ENCODE measurements around the gene BBOF1.
"Not testable (repeated sequence)": the region's sequence is repeated elsewhere in the genome, so short reads cannot be mapped to it uniquely, and the experiment has no call there.

Gene BBOF1

GRCh38 chr14:73998726-73999125, 20.4 kb upstream of the BBOF1 start:
- H3K27me3 ChIP-seq (ENCODE audit: insufficient read depth, low read depth, severe bottlenecking), result no peaks in the 10 kb centered on the region
- H3K9me3 ChIP-seq (ENCODE audit: severe bottlenecking), result no peaks in the 10 kb centered on the region
- DNase-seq, result no peak
- TF ChIP-seq, protein P1, sequence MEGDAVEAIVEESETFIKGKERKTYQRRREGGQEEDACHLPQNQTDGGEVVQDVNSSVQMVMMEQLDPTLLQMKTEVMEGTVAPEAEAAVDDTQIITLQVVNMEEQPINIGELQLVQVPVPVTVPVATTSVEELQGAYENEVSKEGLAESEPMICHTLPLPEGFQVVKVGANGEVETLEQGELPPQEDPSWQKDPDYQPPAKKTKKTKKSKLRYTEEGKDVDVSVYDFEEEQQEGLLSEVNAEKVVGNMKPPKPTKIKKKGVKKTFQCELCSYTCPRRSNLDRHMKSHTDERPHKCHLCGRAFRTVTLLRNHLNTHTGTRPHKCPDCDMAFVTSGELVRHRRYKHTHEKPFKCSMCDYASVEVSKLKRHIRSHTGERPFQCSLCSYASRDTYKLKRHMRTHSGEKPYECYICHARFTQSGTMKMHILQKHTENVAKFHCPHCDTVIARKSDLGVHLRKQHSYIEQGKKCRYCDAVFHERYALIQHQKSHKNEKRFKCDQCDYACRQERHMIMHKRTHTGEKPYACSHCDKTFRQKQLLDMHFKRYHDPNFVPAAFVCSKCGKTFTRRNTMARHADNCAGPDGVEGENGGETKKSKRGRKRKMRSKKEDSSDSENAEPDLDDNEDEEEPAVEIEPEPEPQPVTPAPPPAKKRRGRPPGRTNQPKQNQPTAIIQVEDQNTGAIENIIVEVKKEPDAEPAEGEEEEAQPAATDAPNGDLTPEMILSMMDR (IDR thresholded peaks at IDR 0.05; ENCODE audit: low read depth, low read length), result no peak
- H3K4me3 ChIP-seq (ENCODE audit: low read depth, low read length), result no peak overlapping the region
- no peak overlapping the region for H3K27ac ChIP-seq
- no peaks in the 10 kb centered on the region for H3K36me3 ChIP-seq

- H3K27me3 ChIP-seq (ENCODE audit: insufficient read depth, low read depth, severe bottlenecking); H3K27ac ChIP-seq; H3K9me3 ChIP-seq (ENCODE audit: severe bottlenecking); H3K4me3 ChIP-seq (ENCODE audit: low read depth, low read length); H3K36me3 ChIP-seq; DNase-seq: not testable (repeated sequence)
Measured at GRCh38 chr14:74005664-74006063, 13.5 kb upstream of the BBOF1 start.

DNA sequence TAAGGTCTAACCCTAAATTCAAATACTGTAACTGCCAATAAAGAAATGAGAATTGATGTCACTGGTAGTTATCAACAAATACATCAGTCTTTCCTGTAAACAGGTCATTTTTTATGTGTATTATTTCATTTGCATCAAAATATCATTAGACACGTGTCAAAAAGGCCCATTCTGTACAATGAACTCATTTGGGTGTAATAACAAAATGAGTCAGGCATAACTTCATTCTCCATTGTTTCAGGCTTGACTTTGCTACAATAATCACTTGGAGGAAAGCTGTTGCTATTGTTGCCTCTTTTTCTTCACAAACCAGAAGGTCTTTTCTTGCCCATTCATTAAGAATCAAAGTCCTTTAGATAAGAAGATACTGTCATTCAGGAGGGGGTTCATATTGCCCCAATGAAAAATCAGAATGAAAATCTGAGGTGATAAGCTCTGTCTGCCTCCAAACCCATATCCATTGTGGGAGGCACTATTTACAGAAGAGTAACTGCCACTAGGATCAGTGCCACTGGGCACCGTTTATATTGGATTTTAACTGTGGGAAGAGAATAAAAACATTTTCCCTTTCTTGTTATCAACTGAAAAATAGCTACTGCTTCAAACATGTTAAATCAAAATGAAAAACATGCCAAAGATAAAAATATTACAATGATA, 10.2 kb upstream of the BBOF1 start:
- TF ChIP-seq, protein P1 (IDR thresholded peaks at IDR 0.05; ENCODE audit: low read depth, low read length), result no peak
- no peaks in the 10 kb centered on the region for H3K27me3 ChIP-seq (ENCODE audit: insufficient read depth, low read depth, severe bottlenecking)
- no peak for DNase-seq
- no peaks in the 10 kb centered on the region for H3K9me3 ChIP-seq (ENCODE audit: severe bottlenecking)
- no peak overlapping the region for H3K27ac ChIP-seq
- H3K4me3 ChIP-seq (ENCODE audit: low read depth, low read length), result no peak overlapping the region
- no peaks in the 10 kb centered on the region for H3K36me3 ChIP-seq

- TF ChIP-seq, protein P1 (IDR thresholded peaks at IDR 0.05; ENCODE audit: low read depth, low read length), result no peak
- Histone ChIP-seq H3K27me3 (ENCODE audit: insufficient read depth, low read depth, severe bottlenecking) (no peaks in the 10 kb centered on the region), H3K27ac (no peak overlapping the region), H3K4me3 (ENCODE audit: low read depth, low read length) (no peak overlapping the region), H3K9me3 (ENCODE audit: severe bottlenecking) (no peaks in the 10 kb centered on the region), H3K36me3 (peaks cover 2% of the 10 kb centered on the region; the same call in 1 of the 2 replicates)
- DNase-seq, result no peak
Measured at GRCh38 chr14:74014299-74014698, 4.8 kb upstream of the BBOF1 start.

- no peak overlapping the region for H3K4me3 ChIP-seq (ENCODE audit: low read depth, low read length)
- no peak for DNase-seq
- no peaks in the 10 kb centered on the region for H3K27me3 ChIP-seq (ENCODE audit: insufficient read depth, low read depth, severe bottlenecking)
- H3K36me3 ChIP-seq, result peaks cover 2% of the 10 kb centered on the region; the same call in 1 of the 2 replicates
- no peaks in the 10 kb centered on the region for H3K9me3 ChIP-seq (ENCODE audit: severe bottlenecking)
- no peak overlapping the region for H3K27ac ChIP-seq
- TF ChIP-seq, protein P1 (IDR thresholded peaks at IDR 0.05; ENCODE audit: low read depth, low read length), result no peak
Measured at GRCh38 chr14:74015176-74015575, 4.0 kb upstream of the BBOF1 start.

DNA sequence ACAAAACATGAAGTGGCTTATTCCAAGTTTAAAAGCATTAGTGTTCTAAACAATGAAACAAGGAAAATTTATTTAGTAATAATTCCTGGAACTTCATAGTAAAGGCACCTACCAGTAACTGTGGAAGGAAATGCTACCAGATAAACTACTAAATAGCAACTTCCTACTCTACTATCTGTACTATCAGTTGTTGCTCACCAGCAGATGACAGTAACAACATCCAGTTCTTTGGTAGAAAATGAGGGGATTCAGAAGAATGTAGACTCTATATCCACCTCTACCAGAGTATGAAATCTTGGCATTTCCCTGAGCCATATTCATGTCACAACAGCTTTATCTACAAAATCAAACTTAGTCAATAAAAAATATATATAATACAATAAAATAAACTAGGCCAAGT, 3.2 kb upstream of the BBOF1 start:
- Histone ChIP-seq H3K9me3 (ENCODE audit: severe bottlenecking) (no peaks in the 10 kb centered on the region), H3K27me3 (ENCODE audit: insufficient read depth, low read depth, severe bottlenecking) (no peaks in the 10 kb centered on the region), H3K27ac (no peak overlapping the region), H3K4me3 (ENCODE audit: low read depth, low read length) (no peak overlapping the region), H3K36me3 (peaks cover 2% of the 10 kb centered on the region; the same call in 1 of the 2 replicates)
- TF ChIP-seq, protein P1 (IDR thresholded peaks at IDR 0.05; ENCODE audit: low read depth, low read length), result no peak
- no peak for DNase-seq
